HG03280 (cell line): Measurements from ENCODE around the gene PTPRM.

Experiments used
- ATAC-seq: cut with Tn5 transposase; IDR thresholded peaks from one replicate; pipeline ENCODE4 v1.9.1; 2021; ENCODE audit warnings: mild to moderate bottlenecking, moderate library complexity; ENCODE audit not compliant: unreplicated experiment

PTPRM gene

DNA sequence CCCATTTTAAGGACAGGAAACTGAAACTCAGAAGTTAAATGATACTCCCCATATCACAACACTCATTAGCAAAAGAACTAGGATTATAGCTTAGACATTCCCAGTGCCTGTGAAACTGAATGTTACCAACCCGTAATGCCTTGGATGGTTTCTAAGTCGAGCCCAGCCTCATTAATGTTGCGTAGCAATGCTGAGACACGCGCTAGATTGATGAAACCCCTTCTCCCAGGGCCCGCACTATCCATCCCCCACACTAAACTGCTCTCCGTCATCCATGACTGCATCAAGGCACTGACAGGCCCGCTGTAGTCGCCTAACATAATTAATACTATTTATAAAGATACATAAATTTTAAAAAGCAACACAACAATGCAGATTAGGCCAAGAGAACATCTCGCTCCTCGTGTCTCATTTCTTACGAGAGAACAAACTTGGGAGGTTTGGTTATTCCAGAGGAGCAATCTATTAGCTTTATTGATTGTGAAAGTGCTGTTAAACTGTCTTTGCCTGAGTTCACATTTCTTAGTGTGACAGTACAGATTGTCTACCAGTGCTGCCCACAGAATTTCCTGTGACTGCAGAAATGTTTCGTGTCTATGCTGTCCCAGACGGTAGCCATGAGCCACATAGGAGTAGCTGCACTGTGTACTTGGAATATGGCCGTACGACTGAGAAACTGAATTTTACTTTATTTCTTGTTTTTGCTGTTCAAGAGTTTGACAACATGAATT is 729.9 kb downstream of the PTPRM start:
- ATAC-seq = no peak

DNA sequence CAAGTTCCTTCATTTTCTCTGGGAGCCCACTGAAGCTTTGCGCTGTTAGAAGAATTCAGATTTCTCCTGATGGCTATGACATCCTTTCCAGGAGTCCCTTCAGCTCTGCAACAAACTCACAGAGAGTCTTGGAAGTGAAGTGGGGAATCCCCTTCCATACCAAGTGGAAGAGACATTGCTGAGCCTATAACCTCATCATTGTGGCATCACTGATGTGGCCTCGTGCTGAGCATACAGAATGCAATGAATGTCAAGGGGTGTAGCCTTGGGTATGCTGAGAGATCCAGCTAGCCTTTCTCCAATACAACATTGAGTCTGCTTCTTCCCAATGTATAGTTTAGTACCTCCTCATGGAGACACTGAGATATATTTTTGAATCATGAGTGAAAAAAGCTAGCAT is 731.1 kb downstream of the PTPRM start:
- no peak for ATAC-seq

DNA sequence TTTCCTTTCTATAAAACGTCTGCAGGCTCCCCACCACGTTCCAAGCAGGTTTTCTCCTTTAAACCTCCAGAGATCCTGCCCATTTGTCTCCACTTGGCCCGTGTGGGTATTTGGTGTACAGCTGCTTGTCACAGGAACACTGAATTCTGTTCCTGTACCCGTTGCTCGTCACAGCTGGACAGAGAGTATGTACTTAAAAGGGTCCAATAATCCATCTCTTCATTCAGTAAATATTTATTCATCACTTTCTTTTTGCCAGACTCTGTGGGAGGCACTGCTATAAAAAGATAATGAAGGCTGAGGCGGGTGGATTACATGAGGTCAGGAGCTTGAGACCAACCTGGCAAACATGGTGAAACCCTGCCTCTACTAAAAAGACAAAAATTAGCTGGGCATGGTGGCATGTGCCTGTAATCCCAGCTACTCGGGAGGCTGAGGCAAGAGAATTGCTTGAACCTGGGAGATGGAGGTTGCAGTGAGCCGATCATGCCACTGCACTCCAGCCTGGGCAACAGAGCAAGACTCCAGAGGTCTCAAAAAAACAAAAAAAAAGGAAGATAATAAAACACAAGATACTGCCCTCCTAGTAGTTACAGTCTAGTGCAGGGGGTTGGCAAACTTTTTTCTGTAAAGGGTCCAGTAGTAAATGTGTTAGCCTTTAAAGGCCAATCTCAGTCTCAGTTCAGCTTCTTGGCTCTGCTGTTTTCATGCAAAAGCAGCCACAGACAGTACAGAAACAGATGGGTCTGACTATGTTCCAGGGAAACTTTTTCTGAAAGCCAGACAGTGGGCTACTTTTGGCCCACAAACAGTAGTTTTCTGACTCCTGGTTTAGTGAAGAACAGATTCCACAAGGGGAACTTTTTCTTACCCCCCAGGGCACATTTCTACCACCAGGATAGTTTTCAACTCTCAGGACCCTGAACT is 732.2 kb downstream of the PTPRM start:
- no peak for ATAC-seq

DNA sequence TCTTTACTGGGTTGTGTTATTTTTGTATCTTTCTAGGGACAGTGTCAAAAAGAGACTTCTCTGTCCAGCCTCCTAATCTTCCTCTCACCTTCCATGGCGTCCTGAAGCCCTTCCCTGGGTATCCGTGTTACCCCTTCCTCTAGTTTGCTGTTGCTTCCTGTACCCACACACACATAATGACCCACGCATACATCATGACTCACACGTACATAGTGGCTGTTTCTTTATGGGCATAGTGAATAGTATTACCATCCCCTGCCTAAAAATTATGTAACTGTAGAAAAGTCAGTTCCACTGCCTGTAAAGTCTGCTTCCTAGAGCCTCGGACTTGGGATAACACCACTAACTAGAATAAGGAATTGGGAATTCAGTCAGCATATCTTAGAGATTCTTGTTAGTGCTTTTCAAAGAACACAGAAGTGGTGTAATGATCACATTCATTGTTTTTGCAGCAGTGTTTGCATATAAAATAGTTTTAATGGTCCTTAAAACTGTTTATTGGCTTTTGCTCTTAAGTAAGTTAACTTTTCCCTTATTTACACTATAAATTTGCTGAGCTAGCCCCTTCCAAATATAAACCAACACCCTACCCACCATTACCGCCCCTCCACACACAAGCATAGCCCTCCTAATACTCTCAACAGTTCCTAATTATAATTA is 733.8 kb downstream of the PTPRM start:
- ATAC-seq = no peak

DNA sequence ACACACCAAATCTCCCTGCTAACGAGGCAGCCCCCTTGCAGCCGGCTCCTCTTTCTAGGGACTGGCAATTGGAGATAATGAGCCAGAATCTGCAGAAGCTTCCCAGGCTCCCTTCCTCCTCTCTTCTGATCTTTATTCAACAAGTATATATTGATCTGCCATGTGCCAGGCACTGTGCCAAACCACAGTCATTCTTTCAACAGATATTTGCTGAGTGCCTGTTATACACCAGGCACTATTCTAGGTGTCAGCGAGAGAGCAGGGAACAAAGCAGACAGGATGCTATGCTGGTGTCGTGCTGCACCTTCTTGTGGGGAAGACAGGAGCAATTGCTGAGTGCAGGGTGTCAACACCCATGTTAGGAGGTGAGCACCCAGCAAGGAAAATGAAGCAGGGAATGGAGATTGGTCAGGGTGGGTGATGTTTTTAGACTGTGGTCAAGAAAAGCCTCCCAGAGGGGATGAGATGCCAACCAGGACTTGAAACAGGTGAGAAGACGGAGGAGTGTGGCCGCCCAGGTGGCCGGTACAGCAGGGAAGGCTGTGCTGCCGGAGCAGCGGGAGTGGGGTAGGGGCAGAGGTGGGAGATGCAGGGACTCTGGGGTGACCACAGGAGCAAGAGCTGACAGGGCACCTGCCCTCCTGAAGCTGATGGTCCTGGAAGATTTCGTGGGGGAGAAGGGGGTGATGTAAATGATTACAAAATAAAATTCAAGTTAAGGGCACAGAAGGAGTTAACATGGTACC is 734.5 kb downstream of the PTPRM start:
- no peak for ATAC-seq

DNA sequence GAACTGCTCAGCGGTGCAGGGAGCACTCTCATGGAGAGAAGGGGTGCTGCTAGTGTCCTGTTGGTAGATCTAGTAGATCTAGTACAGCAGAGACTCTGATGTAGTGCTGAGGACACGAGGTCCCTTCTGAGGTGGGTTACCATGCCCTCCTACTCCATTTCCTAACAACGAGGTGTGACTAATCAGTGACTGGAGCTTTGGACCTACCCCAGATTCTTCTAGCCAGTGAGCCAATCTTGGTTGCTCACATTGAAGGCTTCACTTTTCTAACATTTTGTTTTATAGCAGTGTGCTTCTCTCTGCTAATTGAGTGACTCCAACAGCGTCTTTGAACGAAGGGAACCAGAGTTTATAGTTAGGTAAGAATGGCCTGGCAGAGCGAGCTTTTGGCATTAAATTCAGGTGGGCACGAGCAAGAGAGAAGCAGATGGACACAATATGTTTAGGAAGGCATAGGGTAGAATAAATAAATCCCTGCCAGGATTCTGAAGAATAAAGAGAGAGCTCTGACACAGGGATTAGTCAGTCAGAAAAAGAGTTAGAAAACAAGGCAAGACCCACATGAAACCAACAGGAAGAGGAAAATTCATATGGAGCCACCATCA is 736.1 kb downstream of the PTPRM start:
- no peak for ATAC-seq

DNA sequence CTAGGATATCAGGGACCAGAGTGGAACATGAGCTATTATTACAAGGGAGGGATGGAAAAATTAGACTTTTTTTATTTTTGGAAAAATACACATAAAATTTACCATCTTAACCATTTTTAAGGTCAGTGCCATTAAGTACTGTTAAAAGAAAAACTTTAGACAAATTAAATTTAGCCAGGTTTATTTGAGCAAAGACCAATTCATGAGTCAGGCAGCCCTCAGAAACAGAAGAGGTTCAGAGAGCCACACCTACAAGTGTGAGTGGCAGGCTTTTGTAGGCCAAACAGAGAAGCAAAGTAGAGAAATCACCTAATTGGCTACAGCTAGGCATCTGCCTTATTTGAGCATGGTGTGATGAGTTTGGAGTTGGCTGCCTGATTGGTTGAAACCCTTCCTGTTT is 740.8 kb downstream of the PTPRM start:
- no peak for ATAC-seq

DNA sequence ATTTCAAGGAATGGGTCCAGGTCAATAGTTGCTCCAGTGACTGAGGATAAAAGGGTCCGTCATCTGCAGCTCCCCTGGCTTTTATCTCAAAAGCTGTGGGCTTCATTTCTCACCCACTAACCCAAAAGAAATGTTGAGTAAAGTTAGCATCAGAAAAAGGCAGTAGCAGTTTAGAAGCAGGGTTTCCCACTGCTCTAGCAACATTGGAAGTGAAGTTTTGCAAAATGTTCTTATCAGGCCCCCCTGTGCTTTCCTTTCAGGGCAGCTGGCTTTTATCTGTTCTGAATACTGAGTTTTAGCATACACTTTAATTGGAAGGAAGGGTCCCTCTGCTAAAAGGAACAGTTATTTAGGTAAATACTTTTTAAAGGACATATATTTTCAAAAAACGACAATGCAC is 745.9 kb downstream of the PTPRM start:
- ATAC-seq = no peak

DNA sequence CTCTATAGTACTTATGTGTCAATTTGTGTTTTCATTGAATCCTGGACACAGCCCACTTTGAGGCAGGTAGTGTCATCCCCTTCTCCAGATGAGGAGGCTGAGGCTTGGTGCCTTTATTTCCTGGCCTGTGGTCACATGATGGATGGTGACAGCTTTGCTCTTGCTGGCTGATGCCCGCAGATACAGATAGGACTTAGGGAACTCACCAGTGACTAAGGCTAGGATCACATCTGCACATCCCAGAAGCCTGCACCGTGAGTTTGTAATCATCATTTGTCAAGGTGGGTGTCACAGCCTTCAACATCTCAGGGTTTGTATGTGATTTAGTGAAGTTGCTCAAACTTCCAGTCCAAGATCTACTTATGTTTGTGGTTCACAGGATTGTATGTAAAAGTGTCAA is 747.0 kb downstream of the PTPRM start:
- ATAC-seq = no peak

DNA sequence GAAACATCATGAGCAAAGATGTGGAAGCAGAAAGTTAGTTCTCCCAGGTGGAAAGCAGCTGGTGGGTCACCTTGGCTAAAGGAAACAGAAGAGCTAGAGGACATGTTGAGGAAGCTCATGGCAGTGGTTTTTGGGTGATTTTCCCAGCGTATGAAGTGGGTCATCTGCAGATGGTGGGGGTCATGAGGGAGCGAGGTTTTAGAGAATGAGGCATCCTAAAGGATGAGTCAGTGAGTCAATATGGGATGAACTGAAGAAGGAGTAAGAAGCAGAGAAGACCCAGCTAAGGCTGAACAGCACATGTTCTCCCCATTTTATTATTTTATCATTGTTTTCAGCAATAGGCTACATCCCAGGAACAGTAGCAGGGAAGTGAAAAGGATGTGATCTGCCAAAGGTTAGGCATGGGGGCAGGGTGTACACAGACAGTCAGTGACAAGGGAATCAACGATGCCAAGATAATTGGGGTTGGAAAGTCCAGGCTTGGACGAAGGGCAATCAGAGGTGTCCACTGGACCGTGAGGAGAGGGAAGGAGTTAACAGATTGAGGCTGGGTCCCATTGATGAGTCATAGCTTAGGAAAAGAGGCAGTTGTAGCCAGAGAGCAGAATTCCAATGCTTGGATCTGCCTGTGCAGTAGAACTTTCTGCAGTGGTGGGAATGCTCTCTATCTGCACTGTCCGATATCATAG is 752.8 kb downstream of the PTPRM start:
- ATAC-seq = no peak

DNA sequence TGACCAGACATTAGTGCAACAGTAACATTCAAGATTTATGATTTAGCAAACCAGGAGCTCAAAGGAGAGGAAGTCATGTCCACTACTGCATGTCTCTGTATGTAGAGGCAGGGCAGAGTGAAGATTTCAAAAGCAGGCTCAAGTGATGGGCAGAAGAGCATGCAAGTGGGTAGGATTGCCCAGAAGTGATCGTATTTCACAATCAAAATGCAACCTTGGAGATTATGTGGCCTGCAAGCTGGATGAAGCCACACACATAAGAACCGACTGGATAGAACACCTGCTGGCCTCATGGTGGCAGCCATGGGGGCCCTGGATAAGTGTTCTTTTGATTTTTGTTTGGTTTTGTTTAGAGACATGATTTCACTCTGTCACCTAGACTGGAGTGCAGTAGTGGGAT is 755.4 kb downstream of the PTPRM start:
- no peak for ATAC-seq

DNA sequence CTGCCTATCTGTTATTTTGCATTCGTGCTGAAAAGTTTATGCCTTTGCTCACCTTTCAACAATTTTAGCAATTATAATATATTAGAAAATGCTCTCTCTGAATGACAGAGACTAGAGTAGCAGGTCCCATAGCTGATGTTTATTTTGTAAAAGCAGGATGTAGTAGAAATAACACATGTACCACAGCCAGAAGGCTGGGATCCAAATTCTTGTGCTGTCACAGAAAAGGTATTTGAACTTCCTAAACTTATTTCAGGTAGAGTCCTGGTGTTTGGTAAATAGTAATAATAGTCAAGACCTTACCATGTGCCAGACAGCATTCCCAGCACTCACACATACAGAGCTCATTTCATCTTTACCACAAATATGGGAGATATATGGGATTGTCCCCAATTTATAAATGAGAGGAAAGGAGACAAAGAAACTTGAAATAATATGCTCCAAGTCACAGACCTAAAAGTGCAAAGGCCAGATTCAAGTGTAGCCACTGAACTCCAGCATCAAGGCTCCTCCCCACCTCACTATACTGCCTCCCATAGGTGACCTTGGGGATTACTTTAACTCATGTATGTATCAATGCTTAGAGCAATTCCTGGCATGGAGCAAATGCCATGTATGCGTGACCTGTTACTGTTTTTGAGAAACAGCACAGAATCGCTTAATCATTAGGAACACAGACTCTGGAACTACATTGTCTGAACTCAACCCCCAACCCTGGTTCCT is 757.4 kb downstream of the PTPRM start:
- no peak for ATAC-seq

DNA sequence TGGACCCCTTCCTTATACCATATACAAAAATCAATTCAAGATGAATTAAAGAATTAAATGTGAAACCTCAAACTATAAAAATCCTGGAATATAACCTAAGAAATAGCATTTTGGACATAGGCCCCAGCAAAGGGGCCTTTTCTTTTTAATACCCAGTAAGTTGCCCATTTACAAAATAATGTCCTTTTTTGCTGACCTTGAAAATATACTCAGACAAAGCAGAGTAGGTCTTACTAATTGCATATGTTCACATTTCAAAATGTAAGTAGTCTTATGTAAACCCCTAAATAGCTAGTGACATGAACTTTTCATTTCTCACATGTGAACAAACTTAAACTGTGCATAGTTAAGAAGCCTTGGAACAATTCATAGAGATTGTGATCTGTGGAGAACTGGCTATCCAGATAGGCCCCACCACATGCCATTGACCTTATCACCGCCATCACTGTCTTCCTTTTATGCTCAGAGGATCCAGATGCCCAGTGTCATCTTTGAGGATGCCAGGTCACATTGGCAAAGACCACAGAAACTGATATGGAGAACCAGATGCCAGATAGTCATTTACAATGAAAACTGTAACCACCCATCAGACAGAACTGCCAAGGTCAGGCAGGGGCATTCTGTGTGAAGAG is 759.8 kb downstream of the PTPRM start:
- ATAC-seq = no peak

DNA sequence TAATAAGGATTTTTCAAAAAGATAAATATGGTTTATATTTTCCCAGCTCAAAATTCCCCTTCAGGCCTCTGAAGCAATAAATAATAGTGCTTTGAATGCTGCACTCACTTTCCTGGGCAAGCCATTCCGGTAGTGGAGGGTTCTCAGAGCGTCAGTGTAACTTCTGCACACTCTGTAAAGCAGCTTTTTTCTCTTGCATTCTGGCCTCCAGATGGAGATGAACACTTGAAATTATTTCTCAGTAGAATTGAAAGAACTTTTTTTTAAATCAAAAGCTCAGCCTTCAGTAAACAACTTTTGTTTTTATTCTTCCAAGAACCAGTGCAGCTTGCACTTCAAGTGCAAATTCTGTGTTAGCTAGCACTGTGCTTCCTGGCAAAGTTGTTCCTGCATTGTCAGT is 761.0 kb downstream of the PTPRM start:
- no peak for ATAC-seq

DNA sequence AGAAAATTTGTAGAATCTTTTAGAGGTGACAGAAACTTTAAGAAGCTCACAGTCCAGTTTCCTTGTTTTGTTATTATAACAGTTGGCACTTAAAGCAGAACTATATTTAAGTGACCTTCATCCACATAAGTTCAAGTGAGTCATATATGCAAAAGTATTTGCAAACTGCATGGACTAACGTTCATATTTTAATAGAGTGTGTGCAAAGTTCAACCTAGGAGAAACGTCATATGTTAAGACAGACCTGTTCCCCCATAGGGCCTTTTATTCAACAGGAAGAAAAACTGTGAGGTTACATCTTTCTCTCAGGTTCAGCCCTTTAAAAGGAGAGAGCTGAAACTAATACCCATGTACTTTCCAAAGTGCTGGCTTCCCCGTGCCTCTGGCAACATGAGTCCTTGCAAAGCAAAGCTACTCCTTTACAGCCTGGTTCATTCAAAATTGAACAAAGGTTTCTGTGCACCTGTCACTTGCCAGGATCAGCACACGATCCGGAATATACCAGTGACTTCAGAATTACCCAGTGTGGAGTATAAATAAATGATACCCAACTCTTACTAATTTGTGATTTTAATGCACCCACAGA is 762.2 kb downstream of the PTPRM start:
- no peak for ATAC-seq

DNA sequence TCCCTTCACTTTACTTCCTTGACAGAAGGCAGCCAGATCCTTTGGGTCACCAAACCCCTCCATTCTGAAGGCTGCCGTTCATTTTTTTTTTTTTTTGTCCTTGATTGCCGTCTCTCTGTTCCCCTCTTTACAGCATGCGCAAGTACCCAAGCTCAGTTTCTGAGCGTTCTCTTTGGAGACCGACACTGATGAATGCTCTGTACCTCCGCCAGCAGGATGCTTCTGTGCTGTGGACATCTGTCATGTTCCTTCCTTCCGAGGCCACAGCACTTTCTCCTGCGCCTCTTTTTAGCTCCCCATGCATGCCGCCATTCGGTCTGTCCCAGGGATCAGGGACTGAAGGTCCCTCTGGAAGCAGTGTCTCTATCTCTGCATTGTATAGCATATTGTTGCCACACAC is 763.5 kb downstream of the PTPRM start:
- ATAC-seq = no peak

DNA sequence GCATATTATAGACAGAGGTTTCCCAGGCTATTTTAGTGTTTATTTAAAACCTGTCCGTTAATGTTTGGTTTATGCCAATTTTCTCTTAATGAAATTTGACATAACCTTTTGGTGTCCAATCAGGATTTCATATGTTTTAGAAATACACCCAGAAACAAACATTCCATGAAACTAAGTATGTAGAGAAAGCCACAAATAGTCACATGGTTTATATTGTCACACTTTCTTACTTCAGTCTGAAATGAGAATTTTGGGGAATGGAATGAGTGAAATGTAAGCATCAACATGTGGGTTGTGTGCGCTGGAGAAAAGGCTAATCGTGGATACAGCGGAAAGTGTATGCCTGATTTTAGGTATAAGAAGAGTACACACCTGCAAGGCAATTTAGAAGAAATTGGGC is 765.2 kb downstream of the PTPRM start:
- no peak for ATAC-seq

DNA sequence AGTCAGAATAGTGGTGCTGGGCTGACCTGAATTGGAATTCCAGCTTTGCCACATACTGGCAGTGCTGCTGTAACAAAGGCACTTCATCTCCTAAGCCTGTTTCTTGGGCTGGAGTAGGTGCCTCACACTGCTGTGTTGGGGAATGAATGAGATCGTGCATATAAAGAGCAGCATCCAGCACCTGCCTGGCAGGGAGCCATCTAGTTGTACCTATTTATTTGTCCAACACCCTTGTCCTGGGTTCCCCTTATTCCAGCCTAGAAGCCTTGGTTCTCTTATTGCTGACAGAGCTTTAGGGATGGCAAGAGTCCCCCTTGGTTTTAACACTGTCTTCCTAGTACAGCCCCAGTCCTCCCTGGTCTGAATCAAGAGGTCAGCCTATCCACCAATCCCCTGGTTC is 766.8 kb downstream of the PTPRM start:
- no peak for ATAC-seq

DNA sequence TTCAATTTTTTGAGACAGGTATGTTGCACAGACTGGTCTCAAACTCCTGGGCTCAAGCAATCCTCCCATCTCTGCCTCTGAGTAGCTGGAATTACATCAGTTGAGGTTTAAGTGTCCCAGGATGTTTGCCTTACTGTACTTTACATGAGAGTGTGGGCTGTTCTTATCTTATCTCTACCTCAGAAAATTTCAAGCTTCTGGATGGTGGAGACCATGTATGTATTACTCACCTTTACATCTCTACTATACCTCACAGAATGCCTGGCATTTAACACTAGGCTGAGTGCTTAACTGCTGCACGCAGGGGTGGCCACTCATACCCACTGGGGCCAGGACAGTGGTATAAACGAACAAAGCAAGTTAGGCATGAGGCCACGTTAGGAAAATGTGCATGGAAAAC is 770.1 kb downstream of the PTPRM start:
- no peak for ATAC-seq
